Ishikawa (cell line): ENCODE results near the gene KCNJ15.

Experiments
- CEBPB ChIP-seq: IDR thresholded peaks from 2 replicates; pipeline ENCODE4 v1.6.1; 2012
- CREB1 ChIP-seq: IDR thresholded peaks from 2 replicates; pipeline ENCODE4 v1.6.1; 2012; ENCODE audit warnings: low read depth
- EGR1 ChIP-seq: IDR thresholded peaks from 2 replicates; pipeline ENCODE4 v1.6.1; 2012
- EP300 ChIP-seq: IDR thresholded peaks from 2 replicates; pipeline ENCODE4 v1.6.1; 2012; ENCODE audit warnings: borderline replicate concordance
- MAX ChIP-seq: IDR thresholded peaks from 2 replicates; pipeline ENCODE4 v1.6.1; 2012
- NFIC ChIP-seq: IDR thresholded peaks from 2 replicates; pipeline ENCODE4 v1.6.1; 2012
- RAD21 ChIP-seq: IDR thresholded peaks from 2 replicates; pipeline ENCODE4 v1.6.1; 2012; ENCODE audit warnings: low read depth
- REST ChIP-seq: IDR thresholded peaks from 2 replicates; pipeline ENCODE4 v1.6.1; 2012; ENCODE audit warnings: low read depth, mild to moderate bottlenecking
- TAF1 ChIP-seq: IDR thresholded peaks from 2 replicates; pipeline ENCODE4 v1.6.1; 2012; ENCODE audit warnings: low read depth, mild to moderate bottlenecking
- TCF12 ChIP-seq: IDR thresholded peaks from 2 replicates; pipeline ENCODE4 v1.6.1; 2012; ENCODE audit warnings: low read depth
- TEAD4 ChIP-seq: IDR thresholded peaks from 2 replicates; pipeline ENCODE4 v1.6.1; 2012
- USF1 ChIP-seq: IDR thresholded peaks from 2 replicates; pipeline ENCODE4 v1.6.1; 2012
- YY1 ChIP-seq: IDR thresholded peaks from 2 replicates; pipeline ENCODE4 v1.6.1; 2012; ENCODE audit warnings: low read depth
- ZBTB7A ChIP-seq: IDR thresholded peaks from 2 replicates; pipeline ENCODE4 v1.6.1; 2012; ENCODE audit warnings: low read depth

KCNJ15 gene

GRCh38 chr21:38286739-38287471 is 30.1 kb downstream of the KCNJ15 start:
- TF ChIP-seq USF1 (no peak), ZBTB7A (no peak), CREB1 (no peak), REST (no peak)

GRCh38 chr21:38287476-38287875 is 30.7 kb downstream of the KCNJ15 start:
- TF ChIP-seq TAF1 (no peak), TCF12 (no peak), NFIC (no peak), USF1 (no peak), CREB1 (no peak)

- TF ChIP-seq CREB1 = no peak
- no peak for TF ChIP-seq YY1
- no peak for TF ChIP-seq EGR1
- TF ChIP-seq MAX = no peak
- TF ChIP-seq RAD21 = no peak
- TF ChIP-seq NFIC = no peak
- no peak for TF ChIP-seq ZBTB7A
- TF ChIP-seq CEBPB = no peak
- no peak for TF ChIP-seq TCF12
- no peak for TF ChIP-seq USF1
- TF ChIP-seq TEAD4 = no peak
Observed at GRCh38 chr21:38289705-38290485, 33.1 kb downstream of the KCNJ15 start.

- TF ChIP-seq REST = no peak
- TF ChIP-seq CREB1 = no peak
- TF ChIP-seq TEAD4 = no peak
- no peak for TF ChIP-seq EP300
- TF ChIP-seq USF1 = no peak
- no peak for TF ChIP-seq RAD21
- no peak for TF ChIP-seq YY1
- TF ChIP-seq NFIC = no peak
- no peak for TF ChIP-seq EGR1
- no peak for TF ChIP-seq MAX
- TF ChIP-seq CEBPB = no peak
- TF ChIP-seq TAF1 = no peak
Observed at GRCh38 chr21:38290809-38291208, 34.0 kb downstream of the KCNJ15 start.

- TF ChIP-seq EGR1 (no peak), ZBTB7A (no peak), USF1 (no peak), TEAD4 (no peak), YY1 (no peak), CEBPB (no peak), TCF12 (no peak), RAD21 (no peak), CREB1 (no peak)
Observed at GRCh38 chr21:38291874-38292273, 35.1 kb downstream of the KCNJ15 start.
